GM23338 (cell line): ENCODE measurements around the gene NLRP10. TPM values are rescaled to one million over a fixed set of nuclear protein-coding genes. Genes with fewer than 3 reads are reported as not detected.
A peak's percentile ranks its signal among the peaks of the same experiment; 100 is the strongest.

Experiments
- ATAC-seq: fragments of 200-7000 bp; cut with Tn5 transposase; 3 replicates; pipeline ENCODE4 v1.9.1; 2020
- DNase-seq: peaks from one replicate; pipeline ENCODE4 v3.0.0-alpha.2; 2015; ENCODE audit warnings: low spot score
- H2AFZ ChIP-seq: fragments of 200-600 bp; sonication (generic); 2 replicates; pipeline ENCODE4 v1.8.0; 2016; ENCODE audit warnings: antibody characterized with exemption, mild to moderate bottlenecking, moderate library complexity
- H3F3A ChIP-seq: fragments of 200-600 bp; sonication (generic); replicated peaks from 2 replicates; pipeline ENCODE4 v1.8.0; 2017; ENCODE audit warnings: antibody characterized with exemption, mixed run types, low read depth
- H3K27ac ChIP-seq: fragments of 200-600 bp; sonication (generic); 2 replicates; pipeline ENCODE4 v1.6.1; 2016; ENCODE audit warnings: low read depth
- H3K27me3 ChIP-seq: fragments of 200-600 bp; sonication (generic); 2 replicates; pipeline ENCODE4 v1.8.0; 2016; ENCODE audit warnings: mild to moderate bottlenecking, mixed run types, moderate library complexity; ENCODE audit not compliant: insufficient read depth
- H3K36me3 ChIP-seq: fragments of 200-600 bp; sonication (generic); 2 replicates; pipeline ENCODE4 v1.8.0; 2016; ENCODE audit warnings: mild to moderate bottlenecking; ENCODE audit not compliant: insufficient read depth
- H3K4me1 ChIP-seq: fragments of 200-600 bp; sonication (generic); 2 replicates; pipeline ENCODE4 v1.8.0; 2016; ENCODE audit warnings: mild to moderate bottlenecking, moderate library complexity; ENCODE audit not compliant: insufficient read depth
- H3K4me2 ChIP-seq: fragments of 200-600 bp; sonication (generic); 2 replicates; pipeline ENCODE4 v1.7.1; 2017; ENCODE audit warnings: mixed run types
- H3K4me3 ChIP-seq: fragments of 200-600 bp; sonication (generic); 2 replicates; pipeline ENCODE4 v1.6.1; 2016; ENCODE audit warnings: mixed run types
- H3K79me2 ChIP-seq: fragments of 200-600 bp; sonication (generic); replicated peaks from 2 replicates; pipeline ENCODE4 v1.8.0; 2017; ENCODE audit warnings: mild to moderate bottlenecking; ENCODE audit not compliant: insufficient read depth
- H3K9me2 ChIP-seq: fragments of 200-600 bp; sonication (generic); 2 replicates; pipeline ENCODE4 v1.8.0; 2017; ENCODE audit not compliant: insufficient read depth
- H4K20me1 ChIP-seq: fragments of 200-600 bp; sonication (generic); replicated peaks from 2 replicates; pipeline ENCODE4 v1.8.0; 2017; ENCODE audit warnings: mild to moderate bottlenecking; ENCODE audit not compliant: insufficient read depth
- H3K27ac Mint-ChIP-seq: 2 replicates; pipeline ENCODE4 v1.8.0; 2020; ENCODE audit warnings: inconsistent platforms, mild to moderate bottlenecking, moderate library complexity, mixed read lengths
- H3K27me3 Mint-ChIP-seq: 3 replicates; pipeline ENCODE4 v1.8.0; 2022; ENCODE audit warnings: low read depth, mild to moderate bottlenecking, moderate library complexity, mixed read lengths, inconsistent platforms; ENCODE audit not compliant: insufficient read depth, poor library complexity
- H3K36me3 Mint-ChIP-seq: 3 replicates; pipeline ENCODE4 v1.8.0; 2021; ENCODE audit warnings: low read depth, mild to moderate bottlenecking, inconsistent platforms, moderate library complexity, mixed read lengths
- H3K4me1 Mint-ChIP-seq: 3 replicates; pipeline ENCODE4 v1.8.0; 2020; ENCODE audit warnings: mild to moderate bottlenecking, inconsistent platforms, mixed read lengths
- H3K4me3 Mint-ChIP-seq: 3 replicates; pipeline ENCODE4 v1.8.0; 2021; ENCODE audit warnings: moderate library complexity, mild to moderate bottlenecking, inconsistent platforms, mixed read lengths
- H3K9me3 Mint-ChIP-seq: 3 replicates; pipeline ENCODE4 v1.8.0; 2020; ENCODE audit warnings: moderate library complexity, mild to moderate bottlenecking, inconsistent platforms, mixed read lengths
- CREB1 ChIP-seq: fragments of 250-450 bp; sonication (Bioruptor Pico); IDR thresholded peaks from 2 replicates; pipeline ENCODE4 v1.5.0; 2020; ENCODE audit warnings: low read depth, mild to moderate bottlenecking, moderate library complexity
- JUNB ChIP-seq: IDR thresholded peaks from one replicate; pipeline ENCODE4 v1.6.1; 2016; ENCODE audit warnings: antibody characterized with exemption; ENCODE audit not compliant: unreplicated experiment
- NANOG ChIP-seq: IDR thresholded peaks from 2 replicates; pipeline ENCODE4 v1.6.1; 2016; ENCODE audit warnings: antibody characterized with exemption, borderline replicate concordance
- POLR2AphosphoS5 ChIP-seq: IDR thresholded peaks from 2 replicates; pipeline ENCODE4 v1.6.1; 2016; ENCODE audit warnings: antibody characterized with exemption, low read depth
- STAT1 ChIP-seq: IDR thresholded peaks from one replicate; pipeline ENCODE4 v1.6.1; 2016; ENCODE audit warnings: antibody characterized with exemption; ENCODE audit not compliant: unreplicated experiment
- ZNF114 ChIP-seq: fragments of 250-450 bp; sonication (Bioruptor Pico); IDR thresholded peaks from 2 replicates; pipeline ENCODE4 v1.5.0; 2020; ENCODE audit warnings: mild to moderate bottlenecking, moderate library complexity
- ZNF331 ChIP-seq: fragments of 250-450 bp; sonication (Bioruptor Pico); IDR thresholded peaks from 2 replicates; pipeline ENCODE4 v1.5.0; 2020; ENCODE audit warnings: low read depth, mild to moderate bottlenecking, moderate library complexity
- polyA plus RNA-seq: library from polyadenylated mRNA; unstranded; fragments of >200 nt; fragmentation: Nextera tagmentation; extraction: Ambion mirVana; gene quantifications from 2 replicates; pipeline ENCODE4 v1.2.1, GENCODE V29; 2016
- total RNA-seq: library from RNA; depleted of rRNA; stranded (reverse); fragments of >200 nt; shearing (Covaris generic); gene quantifications from 2 replicates; pipeline ENCODE4 v1.2.3, GENCODE V29; 2014
- TF ChIP-seq, protein P1 (sequence below), 2 experiments: fragments of 200-600 bp in 1 of 2; sonication (generic) in 1 of 2; conservative IDR thresholded peaks; 2 replicates each; pipeline versions ENCODE4 v1.5.1 to v1.6.1; 2016 to 2017; ENCODE audit warnings: antibody characterized with exemption in 2 of 2, low read depth in 2 of 2, mild to moderate bottlenecking in 2 of 2, moderate library complexity in 1 of 2
- TF ChIP-seq, protein P2 (sequence below): IDR thresholded peaks from 2 replicates; pipeline ENCODE4 v1.6.1; 2016; ENCODE audit warnings: antibody characterized with exemption
- TF ChIP-seq, protein P3 (sequence below): fragments of 250-450 bp; sonication (Bioruptor Pico); IDR thresholded peaks from 2 replicates; pipeline ENCODE4 v1.5.0; 2020; ENCODE audit warnings: mild to moderate bottlenecking, moderate library complexity

NLRP10 gene
- total and polyA plus RNA-seq, 2 experiments from 2014 or later = 1.1 to 4.3 TPM

DNA sequence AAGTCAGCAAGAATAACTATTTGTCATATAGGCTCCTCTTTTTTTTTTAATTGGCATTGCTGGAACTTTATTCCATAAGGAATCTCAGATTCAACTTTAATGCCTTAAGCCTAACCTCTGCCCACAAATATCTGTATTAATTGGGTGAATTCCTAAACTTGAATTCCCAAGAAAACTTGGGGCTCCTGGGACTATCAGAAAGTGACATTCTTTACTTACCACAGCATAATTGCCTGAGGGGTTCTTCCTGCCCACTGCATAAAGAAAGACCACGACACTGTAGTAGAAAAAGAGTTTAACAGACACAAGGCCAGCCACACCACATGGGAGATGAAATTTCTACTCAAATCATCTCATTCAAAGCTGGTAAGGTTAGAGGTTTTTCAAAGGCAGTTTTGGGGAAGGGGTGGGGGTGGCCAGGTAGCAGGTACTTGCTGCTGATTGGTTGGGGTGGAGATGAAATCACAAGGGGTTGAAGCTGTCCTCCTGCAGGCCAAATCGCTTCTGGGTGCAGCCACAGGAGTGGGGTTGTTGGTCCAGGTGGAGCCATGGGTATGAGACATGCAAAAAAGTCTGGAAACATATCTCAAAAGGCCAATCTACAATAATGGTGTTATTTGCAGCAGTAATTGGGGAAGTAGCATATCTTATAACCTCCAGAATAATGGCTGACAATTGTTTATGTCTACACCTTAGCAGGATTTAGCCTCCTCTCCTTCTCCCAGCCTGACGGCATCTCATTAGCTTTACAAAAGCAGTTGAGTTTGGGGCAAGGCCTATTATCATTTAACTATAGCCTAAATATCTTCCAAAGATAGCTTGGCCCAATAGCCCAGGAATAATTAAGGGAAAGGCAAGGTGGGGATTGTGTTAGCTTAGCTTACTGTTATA, 4.8 kb upstream of the NLRP10 start:
- Histone ChIP-seq H3F3A (0 out of 2 replicates have a peak, but pooled peaks cover 3% of the 10 kb centered on the region), H3K9me2 (peaks cover 8% of the 10 kb centered on the region), H4K20me1 (no peaks in the 10 kb centered on the region), H3K36me3 (no peaks in the 10 kb centered on the region), H3K4me1 (peaks cover 37% of the 10 kb centered on the region), H3K4me2 (peak overlapping the region; percentile 77), H3K4me3 (peak overlapping the region; percentile 47), H2AFZ (no peak overlapping the region), H3K79me2 (peaks cover 17% of the 10 kb centered on the region), H3K27me3 (no peaks in the 10 kb centered on the region), H3K27ac (peak overlapping the region; percentile 92)
- ATAC-seq = peak; percentile 85
- Mint-ChIP-seq H3K27me3 (peaks cover 6% of the 10 kb centered on the region), H3K27ac (peak overlapping the region; percentile 87), H3K4me3 (peak overlapping the region; percentile 42), H3K4me1 (peaks cover 40% of the 10 kb centered on the region), H3K9me3 (no peaks in the 10 kb centered on the region), H3K36me3 (peaks cover 4% of the 10 kb centered on the region; the same call in 1 of the 3 replicates)
- peak; percentile 64 for DNase-seq
- peak; percentile 25; the same call in 1 of the 2 replicates for TF ChIP-seq CREB1 (CRISPR knock-in tag)
- TF ChIP-seq NANOG = no peak
- TF ChIP-seq, protein P1, sequence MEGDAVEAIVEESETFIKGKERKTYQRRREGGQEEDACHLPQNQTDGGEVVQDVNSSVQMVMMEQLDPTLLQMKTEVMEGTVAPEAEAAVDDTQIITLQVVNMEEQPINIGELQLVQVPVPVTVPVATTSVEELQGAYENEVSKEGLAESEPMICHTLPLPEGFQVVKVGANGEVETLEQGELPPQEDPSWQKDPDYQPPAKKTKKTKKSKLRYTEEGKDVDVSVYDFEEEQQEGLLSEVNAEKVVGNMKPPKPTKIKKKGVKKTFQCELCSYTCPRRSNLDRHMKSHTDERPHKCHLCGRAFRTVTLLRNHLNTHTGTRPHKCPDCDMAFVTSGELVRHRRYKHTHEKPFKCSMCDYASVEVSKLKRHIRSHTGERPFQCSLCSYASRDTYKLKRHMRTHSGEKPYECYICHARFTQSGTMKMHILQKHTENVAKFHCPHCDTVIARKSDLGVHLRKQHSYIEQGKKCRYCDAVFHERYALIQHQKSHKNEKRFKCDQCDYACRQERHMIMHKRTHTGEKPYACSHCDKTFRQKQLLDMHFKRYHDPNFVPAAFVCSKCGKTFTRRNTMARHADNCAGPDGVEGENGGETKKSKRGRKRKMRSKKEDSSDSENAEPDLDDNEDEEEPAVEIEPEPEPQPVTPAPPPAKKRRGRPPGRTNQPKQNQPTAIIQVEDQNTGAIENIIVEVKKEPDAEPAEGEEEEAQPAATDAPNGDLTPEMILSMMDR (conservative IDR thresholded peaks at IDR 0.05; ENCODE audit: low read depth in 2 of 2) = no peak
- no peak for TF ChIP-seq ZNF331 (CRISPR knock-in tag)
- TF ChIP-seq ZNF114 = 0 out of 2 replicates have a peak, but pooled peaks have one; percentile 67
- TF ChIP-seq POLR2AphosphoS5 = peak; percentile 73
- TF ChIP-seq, protein P2, sequence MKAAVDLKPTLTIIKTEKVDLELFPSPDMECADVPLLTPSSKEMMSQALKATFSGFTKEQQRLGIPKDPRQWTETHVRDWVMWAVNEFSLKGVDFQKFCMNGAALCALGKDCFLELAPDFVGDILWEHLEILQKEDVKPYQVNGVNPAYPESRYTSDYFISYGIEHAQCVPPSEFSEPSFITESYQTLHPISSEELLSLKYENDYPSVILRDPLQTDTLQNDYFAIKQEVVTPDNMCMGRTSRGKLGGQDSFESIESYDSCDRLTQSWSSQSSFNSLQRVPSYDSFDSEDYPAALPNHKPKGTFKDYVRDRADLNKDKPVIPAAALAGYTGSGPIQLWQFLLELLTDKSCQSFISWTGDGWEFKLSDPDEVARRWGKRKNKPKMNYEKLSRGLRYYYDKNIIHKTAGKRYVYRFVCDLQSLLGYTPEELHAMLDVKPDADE = no peak
- TF ChIP-seq, protein P3, sequence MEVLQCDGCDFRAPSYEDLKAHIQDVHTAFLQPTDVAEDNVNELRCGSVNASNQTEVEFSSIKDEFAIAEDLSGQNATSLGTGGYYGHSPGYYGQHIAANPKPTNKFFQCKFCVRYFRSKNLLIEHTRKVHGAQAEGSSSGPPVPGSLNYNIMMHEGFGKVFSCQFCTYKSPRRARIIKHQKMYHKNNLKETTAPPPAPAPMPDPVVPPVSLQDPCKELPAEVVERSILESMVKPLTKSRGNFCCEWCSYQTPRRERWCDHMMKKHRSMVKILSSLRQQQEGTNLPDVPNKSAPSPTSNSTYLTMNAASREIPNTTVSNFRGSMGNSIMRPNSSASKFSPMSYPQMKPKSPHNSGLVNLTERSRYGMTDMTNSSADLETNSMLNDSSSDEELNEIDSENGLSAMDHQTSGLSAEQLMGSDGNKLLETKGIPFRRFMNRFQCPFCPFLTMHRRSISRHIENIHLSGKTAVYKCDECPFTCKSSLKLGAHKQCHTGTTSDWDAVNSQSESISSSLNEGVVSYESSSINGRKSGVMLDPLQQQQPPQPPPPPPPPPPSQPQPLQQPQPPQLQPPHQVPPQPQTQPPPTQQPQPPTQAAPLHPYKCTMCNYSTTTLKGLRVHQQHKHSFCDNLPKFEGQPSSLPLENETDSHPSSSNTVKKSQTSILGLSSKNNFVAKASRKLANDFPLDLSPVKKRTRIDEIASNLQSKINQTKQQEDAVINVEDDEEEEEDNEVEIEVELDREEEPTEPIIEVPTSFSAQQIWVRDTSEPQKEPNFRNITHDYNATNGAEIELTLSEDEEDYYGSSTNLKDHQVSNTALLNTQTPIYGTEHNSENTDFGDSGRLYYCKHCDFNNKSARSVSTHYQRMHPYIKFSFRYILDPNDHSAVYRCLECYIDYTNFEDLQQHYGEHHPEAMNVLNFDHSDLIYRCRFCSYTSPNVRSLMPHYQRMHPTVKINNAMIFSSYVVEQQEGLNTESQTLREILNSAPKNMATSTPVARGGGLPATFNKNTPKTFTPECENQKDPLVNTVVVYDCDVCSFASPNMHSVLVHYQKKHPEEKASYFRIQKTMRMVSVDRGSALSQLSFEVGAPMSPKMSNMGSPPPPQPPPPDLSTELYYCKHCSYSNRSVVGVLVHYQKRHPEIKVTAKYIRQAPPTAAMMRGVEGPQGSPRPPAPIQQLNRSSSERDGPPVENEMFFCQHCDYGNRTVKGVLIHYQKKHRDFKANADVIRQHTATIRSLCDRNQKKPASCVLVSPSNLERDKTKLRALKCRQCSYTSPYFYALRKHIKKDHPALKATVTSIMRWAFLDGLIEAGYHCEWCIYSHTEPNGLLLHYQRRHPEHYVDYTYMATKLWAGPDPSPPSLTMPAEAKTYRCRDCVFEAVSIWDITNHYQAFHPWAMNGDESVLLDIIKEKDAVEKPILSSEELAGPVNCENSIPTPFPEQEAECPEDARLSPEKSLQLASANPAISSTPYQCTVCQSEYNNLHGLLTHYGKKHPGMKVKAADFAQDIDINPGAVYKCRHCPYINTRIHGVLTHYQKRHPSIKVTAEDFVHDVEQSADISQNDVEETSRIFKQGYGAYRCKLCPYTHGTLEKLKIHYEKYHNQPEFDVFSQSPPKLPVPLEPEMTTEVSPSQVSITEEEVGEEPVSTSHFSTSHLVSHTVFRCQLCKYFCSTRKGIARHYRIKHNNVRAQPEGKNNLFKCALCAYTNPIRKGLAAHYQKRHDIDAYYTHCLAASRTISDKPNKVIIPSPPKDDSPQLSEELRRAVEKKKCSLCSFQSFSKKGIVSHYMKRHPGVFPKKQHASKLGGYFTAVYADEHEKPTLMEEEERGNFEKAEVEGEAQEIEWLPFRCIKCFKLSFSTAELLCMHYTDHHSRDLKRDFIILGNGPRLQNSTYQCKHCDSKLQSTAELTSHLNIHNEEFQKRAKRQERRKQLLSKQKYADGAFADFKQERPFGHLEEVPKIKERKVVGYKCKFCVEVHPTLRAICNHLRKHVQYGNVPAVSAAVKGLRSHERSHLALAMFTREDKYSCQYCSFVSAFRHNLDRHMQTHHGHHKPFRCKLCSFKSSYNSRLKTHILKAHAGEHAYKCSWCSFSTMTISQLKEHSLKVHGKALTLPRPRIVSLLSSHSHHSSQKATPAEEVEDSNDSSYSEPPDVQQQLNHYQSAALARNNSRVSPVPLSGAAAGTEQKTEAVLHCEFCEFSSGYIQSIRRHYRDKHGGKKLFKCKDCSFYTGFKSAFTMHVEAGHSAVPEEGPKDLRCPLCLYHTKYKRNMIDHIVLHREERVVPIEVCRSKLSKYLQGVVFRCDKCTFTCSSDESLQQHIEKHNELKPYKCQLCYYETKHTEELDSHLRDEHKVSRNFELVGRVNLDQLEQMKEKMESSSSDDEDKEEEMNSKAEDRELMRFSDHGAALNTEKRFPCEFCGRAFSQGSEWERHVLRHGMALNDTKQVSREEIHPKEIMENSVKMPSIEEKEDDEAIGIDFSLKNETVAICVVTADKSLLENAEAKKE (CRISPR knock-in tag) = peak; percentile 64
- TF ChIP-seq JUNB = no peak
- no peak for TF ChIP-seq STAT1
